Renal cortex interstitium (tissue), 11 donors: ENCODE measurements around the gene HNF1A. TPM values are rescaled to one million over a fixed set of nuclear protein-coding genes. Genes with fewer than 3 reads are reported as not detected.
"Not testable (repeated sequence)": the region's sequence is repeated elsewhere in the genome, so short reads cannot be mapped to it uniquely, and the experiment has no call there.

Experiments used
- DNase-seq, 11 donors: peaks; one replicate each; pipeline ENCODE4 v3.0.0-alpha.2; 2013; ENCODE audit warnings: low read depth in 9 of 11, low spot score in 4 of 11; ENCODE audit errors: extremely low read depth in 1 of 11
- polyA plus RNA-seq, 3 donors: library from polyadenylated mRNA; unstranded; fragments of 120-200 nt; gene quantifications; one replicate each; pipeline ENCODE4 v1.2.1, GENCODE V29; 2013; ENCODE audit not compliant: insufficient read length in 3 of 3

Gene HNF1A
- polyA plus RNA-seq, 3 donors: 12.8 to 21.6 (median 18.3) TPM

DNA sequence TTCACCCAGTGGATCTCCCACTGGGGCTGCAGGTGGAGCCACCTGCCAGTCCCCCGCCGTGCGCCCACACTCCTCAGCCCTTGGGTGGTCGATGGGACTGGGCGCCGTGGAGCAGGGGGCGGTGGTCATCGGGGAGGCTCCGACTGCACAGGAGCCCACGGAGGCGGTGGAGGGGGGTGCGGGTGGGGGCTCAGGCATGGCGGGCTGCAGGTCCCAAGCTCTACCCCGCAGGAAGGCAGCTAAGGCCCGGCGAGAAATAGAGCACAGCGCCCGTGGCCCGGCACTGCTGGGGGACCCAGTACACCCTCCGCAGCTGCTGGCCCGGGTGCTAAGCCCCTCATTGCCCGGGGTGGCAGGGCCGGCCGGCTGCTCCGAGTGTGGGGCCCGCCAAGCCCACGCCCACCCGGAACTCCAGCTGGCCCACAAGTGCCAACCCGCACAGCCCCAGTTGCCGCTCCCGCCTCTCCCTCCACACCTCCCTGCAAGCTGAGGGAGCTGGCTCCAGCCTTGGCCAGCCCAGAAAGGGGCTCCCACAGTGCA lies 28.0 kb upstream of the HNF1A start:
- DNase-seq: not testable (repeated sequence)

DNA sequence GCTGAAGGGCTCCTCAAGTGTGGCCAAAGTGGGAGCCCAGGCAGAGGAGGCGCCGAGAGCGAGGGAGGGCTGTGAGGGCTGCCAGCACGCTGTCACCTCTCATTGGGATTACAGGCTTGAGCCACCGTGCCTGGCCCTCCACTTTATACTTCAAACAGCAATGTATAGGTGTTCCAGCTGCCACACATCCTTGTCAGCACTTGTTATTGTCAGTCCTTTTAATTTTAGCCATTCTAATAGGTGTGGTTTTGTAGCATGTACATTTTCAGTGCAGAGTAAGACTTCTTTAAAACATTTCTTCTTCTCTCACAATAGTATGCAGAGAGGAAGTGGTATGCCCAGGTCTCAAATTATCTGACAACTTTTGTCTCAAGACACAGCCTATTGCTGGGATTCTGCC lies 27.5 kb upstream of the HNF1A start:
- no peak for DNase-seq

DNA sequence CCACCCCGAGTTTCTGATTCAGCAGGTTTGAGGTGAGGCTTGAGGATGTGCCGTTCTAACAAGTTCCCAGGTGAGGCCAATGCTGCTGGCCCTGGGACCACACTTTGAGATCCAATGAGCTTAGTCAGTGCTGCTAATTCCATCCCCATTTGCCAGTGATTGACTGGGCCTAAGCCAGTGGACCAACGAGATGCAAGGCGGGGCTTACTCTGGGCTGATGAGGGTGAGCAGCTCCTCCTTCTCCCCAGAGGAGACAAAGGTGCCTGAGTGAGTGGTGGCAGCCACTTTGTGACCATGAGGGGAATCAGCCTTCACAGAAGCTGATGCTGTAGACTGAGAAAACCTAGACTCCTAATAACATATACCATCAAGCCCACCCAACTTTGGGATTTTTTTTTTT lies 23.1 kb upstream of the HNF1A start:
- no peak for DNase-seq

DNA sequence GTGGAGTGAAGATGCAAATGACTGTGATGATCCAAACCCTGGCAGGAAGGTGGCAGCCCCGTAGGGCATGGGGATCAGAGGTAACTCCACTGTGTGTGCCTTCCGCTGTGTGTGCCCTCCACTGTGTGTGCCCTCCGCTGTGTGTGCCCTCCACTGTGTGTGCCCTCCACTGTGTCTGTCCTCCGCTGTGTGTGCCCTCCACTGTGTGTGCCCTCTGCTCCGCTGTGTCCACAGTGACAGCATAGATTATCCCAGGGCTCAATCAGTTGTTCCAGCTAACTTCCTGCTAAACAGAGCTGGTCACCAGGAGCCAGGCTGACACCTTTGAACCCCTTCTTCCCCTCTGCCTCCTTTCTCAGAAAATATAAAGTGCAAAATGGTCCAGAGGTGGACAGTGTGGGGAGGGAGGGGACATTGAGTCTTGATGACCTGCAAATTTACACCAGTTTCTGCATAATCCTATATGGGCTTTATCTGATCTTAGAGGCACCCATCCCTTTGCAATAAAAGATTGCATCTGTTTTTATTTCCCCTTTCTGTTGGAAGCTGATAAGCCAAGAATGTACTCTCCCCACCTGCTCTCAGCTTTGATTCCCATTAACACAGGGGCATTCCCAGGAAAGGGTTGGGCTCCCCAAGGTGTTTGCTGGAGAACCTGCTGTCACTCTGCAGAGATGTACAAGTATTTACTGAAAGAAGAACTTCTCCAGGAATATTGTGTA lies 21.6 kb upstream of the HNF1A start:
- DNase-seq: no peak

DNA sequence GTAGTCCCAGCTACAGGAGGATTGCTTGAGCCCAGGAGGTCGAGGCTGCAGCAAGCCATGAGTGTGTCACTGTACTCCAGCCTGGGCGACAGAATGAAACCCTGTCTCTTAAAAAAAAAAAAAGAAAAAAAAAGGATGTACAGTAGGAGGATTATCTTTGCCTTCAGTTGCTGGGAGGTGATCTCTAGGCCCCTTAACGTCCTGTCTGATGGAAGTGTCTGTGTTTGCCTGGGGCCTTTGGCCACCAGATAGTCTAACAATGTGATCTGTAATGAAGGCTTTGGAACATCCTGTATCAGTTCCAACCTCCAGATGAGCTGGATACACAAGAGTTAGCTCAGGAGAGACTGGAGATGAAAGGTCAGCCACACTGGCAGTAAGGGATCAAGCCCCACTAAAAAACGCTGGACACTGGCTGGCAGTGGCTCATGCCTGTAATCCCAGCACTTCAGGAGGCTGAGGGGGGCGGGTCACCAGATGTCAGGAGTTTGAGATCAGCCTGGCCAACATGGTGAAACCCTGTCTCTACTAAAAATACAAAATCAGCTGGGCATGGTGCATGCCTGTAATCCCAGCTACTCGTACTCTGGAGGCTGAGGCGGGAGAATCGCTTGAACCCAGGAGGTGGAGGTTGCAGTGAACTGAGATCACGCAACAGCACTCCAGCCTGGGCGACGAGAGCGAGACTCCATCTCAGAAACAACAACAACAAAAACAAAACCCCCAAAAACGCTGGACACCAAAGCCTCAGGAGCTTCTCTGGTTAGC lies 19.0 kb upstream of the HNF1A start:
- no peak for DNase-seq

DNA sequence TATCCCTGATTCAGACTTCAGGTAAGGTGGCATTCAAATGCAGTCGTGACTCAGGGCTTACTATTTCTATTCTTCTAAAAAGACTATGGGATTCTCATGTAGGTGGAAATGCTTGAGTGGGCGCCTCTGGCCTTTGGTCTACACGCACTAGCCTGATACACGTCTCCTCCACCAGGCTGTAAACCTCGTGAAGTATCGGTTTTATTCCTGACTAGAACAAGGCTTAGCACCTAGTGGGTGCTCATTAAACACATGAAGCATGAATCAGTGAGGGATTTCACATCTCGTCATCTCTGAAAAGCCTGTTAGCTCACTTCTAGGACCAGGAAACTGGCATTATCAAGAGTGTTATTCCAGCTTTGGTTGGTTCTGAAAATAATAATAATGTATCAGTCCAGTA lies 17.7 kb upstream of the HNF1A start:
- DNase-seq: no peak

DNA sequence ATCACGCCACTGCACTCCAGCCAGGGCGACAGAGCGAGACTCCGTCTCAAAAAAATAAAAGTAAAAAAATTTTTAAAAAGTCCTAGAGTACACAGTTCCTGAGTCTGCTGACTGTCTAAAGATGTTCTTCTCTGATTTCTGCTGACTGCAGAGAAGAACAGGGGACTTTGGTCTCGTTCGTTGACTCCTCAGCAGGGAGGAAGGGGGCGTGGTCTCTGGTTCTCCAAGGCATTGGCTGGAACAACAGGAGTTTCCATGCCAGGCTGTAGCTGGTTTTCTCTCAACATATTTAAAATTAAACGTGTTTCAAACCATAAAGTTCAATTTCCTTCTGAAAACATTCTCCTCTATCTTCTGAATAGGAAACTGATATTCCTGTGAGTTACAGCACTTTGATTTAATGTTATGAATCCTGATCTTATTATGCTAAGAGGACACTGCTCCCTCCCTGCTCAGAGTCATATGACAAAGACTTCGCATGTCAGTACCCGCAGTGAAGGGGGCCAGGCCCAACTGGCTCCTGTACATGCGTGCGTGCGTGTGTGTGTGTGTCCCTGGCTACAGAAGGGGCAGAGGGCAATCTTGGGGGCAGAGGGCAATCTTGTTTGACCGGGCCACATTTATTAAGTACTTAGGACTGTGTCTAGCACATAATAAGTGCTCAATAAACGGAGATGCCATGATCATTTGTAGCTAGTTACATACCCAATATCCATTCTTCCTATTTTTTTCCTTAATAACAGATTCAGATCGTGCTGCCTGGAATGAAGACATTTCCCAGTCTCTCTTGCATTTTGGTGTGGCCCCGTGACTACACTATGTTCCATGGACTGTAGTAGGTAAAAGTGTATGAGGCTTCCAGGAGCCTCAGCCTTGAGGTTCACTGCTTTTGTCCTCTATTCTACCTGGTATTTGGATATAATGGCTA lies 16.5 kb upstream of the HNF1A start:
- DNase-seq: peak in 1 of 11 donors; percentile 77

DNA sequence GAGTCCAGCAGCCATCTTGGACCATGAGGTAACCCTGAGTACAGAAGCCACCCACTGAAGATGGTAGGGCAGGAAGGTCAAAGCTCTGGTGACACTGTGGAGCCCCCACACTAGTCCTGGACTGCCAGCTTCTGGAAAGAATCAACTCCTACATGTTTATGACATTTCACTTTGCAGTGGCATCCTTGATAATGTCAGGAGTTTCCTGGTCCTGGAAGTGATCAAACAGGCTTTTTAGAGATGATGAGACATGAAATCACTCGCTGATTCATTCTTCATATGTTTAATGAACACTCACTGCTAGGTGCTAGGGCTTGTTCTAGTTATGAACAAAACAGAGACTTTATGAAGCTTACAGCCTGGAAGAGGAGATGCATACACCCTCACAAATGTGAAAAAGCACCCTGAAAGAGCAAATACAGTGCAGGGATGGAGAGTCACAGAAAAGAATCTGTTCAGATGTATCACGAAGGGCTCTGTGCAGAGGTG lies 15.8 kb upstream of the HNF1A start:
- no peak for DNase-seq

DNA sequence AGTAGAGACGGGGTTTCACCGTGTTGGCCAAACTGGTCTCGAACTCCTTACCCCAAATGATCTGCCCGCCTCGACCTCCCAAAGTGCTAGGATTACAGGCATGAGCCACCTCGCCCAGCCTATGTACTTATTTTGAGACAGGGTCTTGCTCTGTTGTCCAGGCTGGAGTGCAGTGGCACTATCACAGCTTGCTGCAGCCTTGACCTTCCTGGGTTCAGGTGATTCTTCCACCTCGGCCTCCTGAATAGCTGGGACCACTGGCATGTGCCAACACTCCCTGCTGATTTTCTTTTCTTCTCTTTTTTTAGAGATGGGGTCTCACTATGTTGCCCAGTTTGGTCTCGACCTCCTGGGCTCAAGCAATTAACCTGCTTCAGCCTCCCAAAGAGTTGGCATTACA lies 14.0 kb upstream of the HNF1A start:
- no peak for DNase-seq

DNA sequence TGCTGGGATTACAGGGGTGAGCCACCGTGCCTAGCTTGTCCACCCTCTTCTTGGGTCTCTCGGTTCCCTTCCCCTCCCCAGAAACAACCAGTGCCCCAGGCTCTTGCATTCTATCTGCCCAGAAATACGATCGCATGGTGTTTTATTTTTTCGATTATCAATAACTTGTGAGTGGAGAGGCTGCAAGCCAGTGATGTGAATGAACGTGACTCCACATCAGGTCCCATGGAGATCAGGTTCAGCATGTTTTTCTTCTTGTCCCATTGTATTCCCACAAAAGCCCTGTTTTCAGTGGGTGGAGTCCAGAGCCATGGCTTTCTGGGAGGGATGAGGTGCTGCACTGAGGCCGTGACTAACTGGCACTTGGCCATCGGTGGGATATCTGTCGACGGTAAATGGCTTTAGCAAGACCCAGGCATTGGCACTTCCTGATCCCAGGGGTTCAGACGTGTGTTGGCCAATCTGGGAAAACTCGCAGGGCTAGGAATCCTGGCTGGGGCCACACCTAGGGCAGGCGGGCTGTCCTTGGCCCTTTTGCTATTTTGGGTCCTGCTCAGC lies 12.7 kb upstream of the HNF1A start:
- no peak for DNase-seq

DNA sequence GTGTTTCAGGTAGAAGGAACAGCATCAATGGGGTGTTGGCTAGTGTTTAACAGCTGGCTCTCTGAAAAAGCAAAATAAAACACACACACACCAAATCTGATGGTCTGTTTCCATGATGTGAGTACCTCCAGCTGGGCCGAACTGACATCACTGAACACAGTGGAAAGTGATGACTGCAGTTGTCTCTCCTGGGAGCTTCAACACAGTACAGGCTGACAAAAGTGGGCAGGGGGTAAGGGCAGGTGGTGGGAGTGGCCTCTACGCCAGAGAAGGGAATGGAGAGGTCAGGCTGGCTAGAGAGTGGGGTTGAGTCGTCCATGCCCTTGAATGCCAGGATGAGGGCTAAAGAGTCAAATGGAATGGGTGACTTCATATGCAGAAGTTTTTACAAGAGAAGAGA lies 8.0 kb upstream of the HNF1A start:
- no peak for DNase-seq

DNA sequence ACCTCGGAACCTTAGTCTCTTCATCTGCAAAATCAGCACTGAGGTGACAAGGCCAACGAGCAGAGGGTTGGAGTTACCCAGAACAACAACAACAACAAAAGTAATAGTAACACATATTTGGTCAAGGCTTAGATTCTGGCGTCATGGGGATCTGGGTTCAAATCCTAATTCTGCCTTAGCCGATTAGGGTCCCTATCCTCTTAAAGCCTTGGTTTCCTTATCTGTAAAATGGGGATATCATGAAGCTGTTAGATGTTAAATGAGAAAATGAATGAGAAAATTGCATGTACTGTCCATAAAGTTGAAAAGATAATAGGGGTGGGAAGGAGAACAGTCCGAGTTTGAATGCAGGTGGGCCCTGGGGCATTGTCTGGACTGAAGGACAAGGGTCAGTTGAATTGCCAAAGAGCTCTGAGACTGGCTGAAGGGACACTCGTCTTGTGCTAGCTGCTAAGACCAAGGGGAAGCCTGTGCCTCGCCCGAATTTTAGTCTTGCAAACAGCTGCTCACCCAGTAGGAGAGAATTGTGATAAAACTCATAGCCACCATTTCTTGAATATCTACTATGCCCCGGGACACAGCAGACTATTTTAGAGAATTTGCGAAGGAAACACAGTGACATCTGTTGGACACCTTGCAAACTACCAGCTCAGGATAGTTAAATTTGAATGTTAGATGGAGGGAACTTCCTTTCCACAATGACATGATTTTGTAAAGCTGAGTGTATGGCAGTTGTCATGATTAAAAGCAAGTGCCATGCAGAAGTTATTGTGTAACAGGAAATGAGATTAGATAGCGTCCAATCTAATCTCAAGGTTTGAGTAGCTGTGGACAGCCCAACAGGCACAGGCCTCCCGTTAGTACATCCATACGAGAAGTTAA lies 6.8 kb upstream of the HNF1A start:
- no peak for DNase-seq

DNA sequence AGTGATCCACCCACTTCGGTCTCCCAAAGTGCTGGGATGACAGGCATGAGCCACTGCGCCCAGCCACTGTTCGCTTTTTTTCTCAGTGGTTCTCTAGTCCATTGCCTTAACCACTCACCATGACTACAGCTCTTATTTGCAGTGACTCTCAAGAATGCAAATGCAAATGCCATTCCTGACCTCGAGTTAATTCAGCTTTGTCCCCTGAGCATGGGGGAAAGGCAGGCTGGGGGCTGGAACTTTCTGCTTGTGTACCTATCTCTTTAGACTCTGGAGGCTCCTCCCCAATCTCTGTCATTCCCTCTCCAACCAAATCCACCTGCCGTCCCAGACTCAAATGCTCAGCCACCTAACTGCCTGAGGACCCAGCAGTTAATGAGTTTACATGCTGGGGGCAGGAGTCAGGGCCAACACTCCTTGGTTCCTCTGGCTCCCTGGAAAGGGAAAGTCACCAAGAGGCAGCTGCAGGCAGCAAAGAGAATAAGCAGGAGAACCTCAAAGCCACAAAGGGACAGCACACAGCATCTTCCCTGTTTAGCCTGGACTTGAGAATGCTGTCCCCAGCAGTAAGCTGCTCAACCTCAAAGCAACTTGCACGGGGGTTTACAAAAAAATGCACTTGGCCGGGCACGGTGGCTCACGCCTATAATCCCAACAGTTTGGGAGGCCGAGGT lies 5.3 kb upstream of the HNF1A start:
- DNase-seq: peak in 7 of 11 donors; percentile 58 to 93 (median 81)

DNA sequence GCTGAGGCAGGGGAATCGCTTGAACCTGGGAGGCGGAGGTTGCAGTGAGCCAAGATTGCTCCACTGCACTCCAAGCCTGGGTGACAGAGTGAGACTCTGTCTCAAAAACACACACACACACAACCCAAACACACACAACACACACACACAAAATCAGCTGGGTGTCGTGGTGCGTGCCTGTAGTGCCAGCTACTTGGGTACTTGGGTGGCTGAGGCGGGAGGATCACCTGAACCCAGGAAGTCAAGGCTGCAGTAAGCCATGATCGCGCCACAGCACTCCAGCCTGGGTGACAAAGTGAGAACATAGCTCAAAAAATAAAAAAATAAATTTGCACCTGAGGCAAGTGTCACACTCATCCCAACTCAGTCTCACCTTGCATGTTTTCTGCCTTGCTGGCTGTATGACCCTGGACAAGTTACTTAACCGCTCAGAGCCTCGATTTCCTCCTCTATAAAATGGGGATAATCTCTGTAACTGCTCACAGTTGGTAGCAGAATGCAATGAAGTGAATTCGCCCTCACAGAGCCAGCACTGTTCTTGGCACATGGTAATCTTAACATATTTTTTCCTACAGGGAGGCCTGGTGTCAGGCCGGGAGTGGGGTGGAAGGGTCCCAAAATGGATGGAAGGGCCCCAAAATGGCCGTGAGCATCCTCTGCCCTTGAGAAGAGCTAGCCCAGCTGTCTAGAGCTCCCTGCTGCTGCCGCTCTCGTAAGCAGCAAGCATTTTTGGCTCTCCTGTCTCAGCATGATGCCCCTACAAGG lies 630 bp upstream of the HNF1A start:
- DNase-seq: no peak

DNA sequence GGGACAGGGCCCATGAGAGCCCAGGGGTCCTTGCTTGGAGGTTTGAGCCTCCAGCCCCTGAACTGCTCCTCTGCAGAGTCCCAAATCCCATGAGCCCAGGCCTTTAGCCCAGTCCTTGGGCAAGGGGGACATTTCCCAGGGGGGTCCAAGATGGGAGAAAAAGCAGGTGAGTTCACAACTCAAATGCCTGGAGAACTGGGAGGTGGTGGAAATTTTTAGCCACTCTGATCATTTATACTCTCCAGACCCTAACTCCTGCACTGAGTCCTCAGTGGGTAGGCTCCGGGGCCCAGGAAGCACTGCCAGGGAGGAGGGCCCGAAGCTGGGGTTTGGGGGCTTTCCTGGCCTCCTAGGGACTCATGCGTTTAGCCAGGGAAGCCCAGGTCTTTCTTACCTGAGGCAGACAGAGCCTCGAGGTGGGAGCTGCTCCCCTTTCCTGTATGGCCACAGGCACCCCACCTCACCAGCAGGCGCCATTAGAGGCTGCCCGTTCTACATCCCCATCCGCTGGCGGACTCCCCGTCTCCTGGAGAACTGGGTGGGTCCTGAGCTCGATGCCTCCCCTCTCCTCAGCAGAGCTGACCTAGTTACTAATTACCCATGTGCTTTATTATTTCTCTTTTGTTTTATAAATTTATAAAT lies 998 bp downstream of the HNF1A start:
- no peak for DNase-seq
